Measurements from ENCODE around the gene ZFP91. TPM values are rescaled to one million over a fixed set of nuclear protein-coding genes. Genes with fewer than 3 reads are reported as not detected.

ZFP91 gene
- total and polyA plus RNA-seq, 2 of the 13 experiments (the other 11 are each of a cell fraction or from before 2014, with no cell fraction given) = 13.5 to 38.6 TPM

- TF ChIP-seq ZNF580 (CRISPR knock-in tag; IDR thresholded peaks at IDR 0.05; ENCODE audit: borderline replicate concordance, low read depth) (no peak), EEA1 (CRISPR knock-in tag; IDR thresholded peaks at IDR 0.05; ENCODE audit: borderline replicate concordance) (no peak), TBL1XR1 (IDR thresholded peaks at IDR 0.05; ENCODE audit: borderline replicate concordance, low read length, partially characterized antibody) (peak; percentile 44), ZC3H13 (CRISPR knock-in tag; IDR thresholded peaks at IDR 0.05) (no peak), ZMAT3 (CRISPR knock-in tag; conservative IDR thresholded peaks at IDR 0.05) (no peak), CENPT (CRISPR knock-in tag; IDR thresholded peaks at IDR 0.05; ENCODE audit: low read depth) (no peak), ZNF3 (CRISPR knock-in tag; IDR thresholded peaks at IDR 0.05) (no peak), NFIC (IDR thresholded peaks at IDR 0.05; ENCODE audit: low read length) (no peak), RNF219 (CRISPR knock-in tag; IDR thresholded peaks at IDR 0.05) (0 out of 2 replicates have a peak, but pooled peaks have one; percentile 36), PAWR (CRISPR knock-in tag; IDR thresholded peaks at IDR 0.05; ENCODE audit: borderline replicate concordance) (no peak), ZMAT5 (CRISPR knock-in tag; IDR thresholded peaks at IDR 0.05; ENCODE audit: borderline replicate concordance, low read depth) (no peak), ZNF687 (CRISPR knock-in tag; IDR thresholded peaks at IDR 0.05) (0 out of 2 replicates have a peak, but pooled peaks have one; percentile 39), ZNF672 (CRISPR knock-in tag; IDR thresholded peaks at IDR 0.05) (no peak), ZNF510 (CRISPR knock-in tag; IDR thresholded peaks at IDR 0.05; ENCODE audit: low read depth) (no peak), TP53 (CRISPR knock-in tag; conservative IDR thresholded peaks at IDR 0.05) (no peak), ZNF598 (CRISPR knock-in tag; IDR thresholded peaks at IDR 0.05; ENCODE audit: borderline replicate concordance) (no peak), ZNF709 (CRISPR knock-in tag; IDR thresholded peaks at IDR 0.05) (no peak; the same call in 1 of the 2 replicates), TIGD3 (CRISPR knock-in tag; IDR thresholded peaks at IDR 0.05; ENCODE audit: borderline replicate concordance) (no peak), SPEN (CRISPR knock-in tag; IDR thresholded peaks at IDR 0.05; ENCODE audit: low read depth) (0 out of 2 replicates have a peak, but pooled peaks have one; percentile 81), ZBTB25 (CRISPR knock-in tag; IDR thresholded peaks at IDR 0.05) (peak; percentile 91), YY1 (IDR thresholded peaks at IDR 0.05; ENCODE audit: insufficient read depth, insufficient replicate concordance, low read depth, low read length) (peak; percentile 95)
Measured at GRCh38 chr11:58578136-58578634, 678 bp upstream of the ZFP91 start (continued).
